Measurements from ENCODE around the gene ARPC2. TPM values are rescaled to one million over a fixed set of nuclear protein-coding genes. Genes with fewer than 3 reads are reported as not detected.

The ARPC2 gene
- total RNA-seq, 4 donors from 2014 or later, result 210 to 284 (median 246) TPM

DNA sequence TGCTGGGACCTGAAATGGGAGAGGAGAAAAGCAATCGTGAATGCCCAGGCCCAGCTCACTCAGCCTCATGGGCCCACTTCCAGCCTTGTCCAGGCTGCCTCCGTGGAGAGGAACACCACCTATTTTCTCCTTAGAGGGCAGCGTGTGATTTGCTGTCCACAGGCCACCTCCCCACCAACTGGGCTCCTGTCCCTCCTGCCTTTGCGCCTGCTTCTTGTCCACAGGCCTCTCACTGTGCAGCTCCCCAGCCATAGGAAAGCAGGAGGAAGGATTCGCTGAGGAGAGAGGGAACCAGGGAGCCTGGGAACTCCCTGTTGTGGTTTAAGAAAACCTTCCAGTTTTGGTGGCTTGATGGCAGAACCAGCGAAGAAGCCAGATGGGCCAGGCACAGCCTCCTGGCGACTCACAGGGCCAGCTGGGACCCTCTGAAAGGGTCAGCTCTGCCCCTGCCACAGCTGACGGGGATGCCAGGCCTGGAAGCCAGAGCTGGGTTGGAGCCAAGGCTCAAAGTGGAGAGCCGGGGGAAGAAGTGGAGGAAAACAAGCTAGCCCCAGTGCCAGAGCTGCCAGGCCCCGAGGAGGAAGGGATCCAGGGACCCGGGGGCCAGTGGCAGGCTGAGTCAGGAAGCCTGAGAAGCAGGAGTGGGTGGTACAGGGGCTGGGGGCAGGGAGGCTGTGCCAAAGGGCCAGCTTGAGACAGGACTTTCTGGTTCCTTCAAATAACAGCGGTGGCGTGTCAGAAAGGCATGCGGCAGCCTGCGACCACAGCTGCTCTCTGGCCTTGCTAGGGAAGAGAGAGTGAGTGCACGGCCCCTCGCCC is 65.4 kb downstream of the ARPC2 start:
- Histone ChIP-seq H3K4me1 (peaks cover 7 to 54% (median 34%) of the 10 kb centered on the region in 4 donors), H3K27me3 (no peaks in the 10 kb centered on the region), H3K9me3 (no peaks in the 10 kb centered on the region), H3K27ac (peak overlapping the region; percentile 26 to 70 (median 52)), H3K36me3 (peaks cover 0 to 53% (median 0%) of the 10 kb centered on the region in 3 donors), H3K4me3 (no peak overlapping the region)
- TF ChIP-seq POLR2A (IDR thresholded peaks at IDR 0.05) (no peak), CTCF (IDR thresholded peaks at IDR 0.05) (no peak)
- DNase-seq, result no peak

- H3K27me3 ChIP-seq, result no peaks in the 10 kb centered on the region
- peak overlapping the region in 1 of 4 donors; percentile 6 for H3K4me3 ChIP-seq
- TF ChIP-seq CTCF (IDR thresholded peaks at IDR 0.05) (no peak), POLR2A (IDR thresholded peaks at IDR 0.05) (peak in 1 of 2 donors; percentile 20)
- peaks cover 10 to 72% (median 39%) of the 10 kb centered on the region in 4 donors for H3K4me1 ChIP-seq
- H3K27ac ChIP-seq, result peak overlapping the region; percentile 81 to 99 (median 91)
- H3K36me3 ChIP-seq, result peaks cover 0 to 35% (median 0%) of the 10 kb centered on the region in 3 donors
- DNase-seq, result peak in 2 of 3 donors; percentile 53 to 84
- no peaks in the 10 kb centered on the region for H3K9me3 ChIP-seq
Observed at GRCh38 chr2:218284106-218284811, 67.3 kb downstream of the ARPC2 start.

- Histone ChIP-seq H3K4me3 (peak overlapping the region in 2 of 4 donors; percentile 41 to 95), H3K27me3 (no peaks in the 10 kb centered on the region), H3K4me1 (peaks cover 13 to 85% (median 48%) of the 10 kb centered on the region in 4 donors), H3K9me3 (no peaks in the 10 kb centered on the region), H3K36me3 (peaks cover 0 to 21% (median 0%) of the 10 kb centered on the region in 3 donors), H3K27ac (peak overlapping the region; percentile 91 to 100 (median 95))
- no peak for DNase-seq
- TF ChIP-seq POLR2A (IDR thresholded peaks at IDR 0.05), result no peak
- TF ChIP-seq CTCF (IDR thresholded peaks at IDR 0.05), result no peak
Observed at GRCh38 chr2:218285604-218286003, 68.6 kb downstream of the ARPC2 start.

DNA sequence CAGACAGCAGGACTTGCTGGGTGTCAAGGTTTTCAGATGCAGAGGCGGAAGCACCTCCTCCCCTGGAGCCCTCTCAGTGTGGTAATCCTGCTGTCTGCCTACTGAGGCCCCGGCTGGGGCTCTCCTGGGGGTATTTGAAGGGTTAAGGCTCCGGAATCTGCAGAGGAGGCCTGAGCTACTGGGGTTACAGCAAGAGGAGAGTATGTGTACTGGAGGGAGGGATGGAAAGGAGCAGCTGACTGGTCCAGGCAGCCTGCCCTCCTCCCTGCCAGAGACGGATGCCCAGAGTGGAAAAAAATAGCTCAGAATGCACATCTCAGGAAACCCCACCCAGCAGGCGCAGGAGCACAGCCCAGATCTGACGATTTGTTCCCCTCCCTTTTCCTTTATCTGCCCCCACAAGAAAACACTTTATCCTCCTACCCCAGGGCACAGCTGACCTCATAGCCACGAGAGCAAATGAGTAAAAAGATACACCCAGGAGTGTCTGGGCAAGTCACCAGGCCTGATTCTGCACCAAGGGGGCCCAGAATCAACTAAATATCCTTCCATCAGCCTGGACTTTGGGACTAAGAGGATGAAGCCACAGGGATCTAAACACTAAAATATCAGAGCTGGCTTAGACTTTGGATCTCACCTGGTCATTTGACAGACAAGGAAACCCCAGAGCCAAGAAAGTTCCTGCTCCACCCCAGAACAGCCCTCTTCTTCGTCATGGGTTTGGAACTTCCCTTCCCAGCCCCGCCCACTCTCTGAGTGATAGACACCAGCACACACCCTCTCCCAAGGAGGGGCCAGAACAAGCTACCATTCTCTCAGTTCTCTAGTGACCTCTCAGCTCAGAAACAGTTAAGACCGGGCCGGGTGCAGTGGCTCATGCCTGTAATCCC is 69.8 kb downstream of the ARPC2 start:
- peak; percentile 83 to 95 for TF ChIP-seq POLR2A (IDR thresholded peaks at IDR 0.05)
- no peak for TF ChIP-seq CTCF (IDR thresholded peaks at IDR 0.05)
- H3K4me3 ChIP-seq, result peak overlapping the region; percentile 26 to 95 (median 40)
- peaks cover 0 to 9% (median 0%) of the 10 kb centered on the region in 3 donors for H3K36me3 ChIP-seq
- peaks cover 13 to 88% (median 53%) of the 10 kb centered on the region in 4 donors for H3K4me1 ChIP-seq
- H3K9me3 ChIP-seq, result no peaks in the 10 kb centered on the region
- peak overlapping the region; percentile 91 to 100 (median 95) for H3K27ac ChIP-seq
- peak; percentile 89 to 96 (median 89) for DNase-seq
- H3K27me3 ChIP-seq, result no peaks in the 10 kb centered on the region
